Tibial artery (tissue), 4 donors: ENCODE measurements around the gene DNPEP.

Source experiments
- DNase-seq, 2 donors: peaks; one replicate each; pipeline ENCODE4 v3.0.0-alpha.2; 2019
- H3K27ac ChIP-seq, 2 donors: fragments of 200-600 bp; sonication (generic) in 1 of 2; 1 replicate in 1 of 2; 2 replicates in 1 of 2; pipeline ENCODE4 v1.5.1; 2018 to 2019; ENCODE audit warnings: mild to moderate bottlenecking in 1 of 2
- H3K27me3 ChIP-seq, 2 donors: fragments of 200-600 bp; sonication (generic) in 1 of 2; one replicate each; pipeline versions ENCODE4 v1.5.1 to v1.6.0; 2016 to 2019
- H3K36me3 ChIP-seq, 3 donors: fragments of 200-600 bp; sonication (generic) in 2 of 3; one replicate each; pipeline ENCODE4 v1.5.1; 2016 to 2019; ENCODE audit warnings: mild to moderate bottlenecking in 2 of 3
- H3K4me1 ChIP-seq, 4 donors: fragments of 200-600 bp; sonication (generic) in 2 of 4; 1 replicate in 3 of 4; 2 replicates in 1 of 4; pipeline ENCODE4 v1.5.1; 2016 to 2019
- H3K4me3 ChIP-seq, 2 donors: fragments of 200-600 bp; sonication (generic) in 1 of 2; 1 replicate in 1 of 2; 2 replicates in 1 of 2; pipeline ENCODE4 v1.5.1; 2018 to 2019; ENCODE audit warnings: mild to moderate bottlenecking in 2 of 2
- H3K9me3 ChIP-seq, 3 donors: fragments of 200-600 bp; sonication (generic) in 1 of 3; one replicate each; pipeline ENCODE4 v1.5.1; 2016 to 2019
- CTCF ChIP-seq, 2 experiments: fragments of 200-600 bp in 1 of 2; fragments of 450-650 bp in 1 of 2; IDR thresholded peaks; one replicate each; pipeline ENCODE4 v1.5.1; 2017 to 2019; ENCODE audit warnings: antibody characterized with exemption in 2 of 2, mild to moderate bottlenecking in 1 of 2, moderate library complexity in 1 of 2
- intact Hi-C: fragments of 100-400 bp; cut with DNase I; formaldehyde crosslinking; loops from one replicate; pipeline ENCODE4 v1.15.0; 2023; ENCODE audit warnings: low total_unique reads

Gene DNPEP

GRCh38 chr2:219325136-219325535 is 62.6 kb downstream of the DNPEP start:
- no peak for DNase-seq
- no peaks in the 10 kb centered on the region for H3K9me3 ChIP-seq
- no peak overlapping the region for H3K4me3 ChIP-seq
- no peaks in the 10 kb centered on the region for H3K4me1 ChIP-seq
- H3K27me3 ChIP-seq: peaks cover 0 to 47% of the 10 kb centered on the region in 2 donors
- no peak overlapping the region for H3K27ac ChIP-seq
- intact Hi-C loops: no loop called here
- no peak for TF ChIP-seq CTCF (IDR thresholded peaks at IDR 0.05)
- no peaks in the 10 kb centered on the region for H3K36me3 ChIP-seq

- Histone ChIP-seq H3K27ac (no peak overlapping the region), H3K36me3 (no peaks in the 10 kb centered on the region), H3K9me3 (no peaks in the 10 kb centered on the region), H3K4me1 (no peaks in the 10 kb centered on the region), H3K4me3 (no peak overlapping the region), H3K27me3 (peaks cover 0 to 40% of the 10 kb centered on the region in 2 donors)
- no peak for DNase-seq
- intact Hi-C loops: no loop called here
- TF ChIP-seq CTCF (IDR thresholded peaks at IDR 0.05): no peak
Observed at GRCh38 chr2:219323434-219323833, 64.3 kb downstream of the DNPEP start.
